Body of pancreas (tissue), 4 donors: ENCODE measurements around the gene SRBD1. TPM values are rescaled to one million over a fixed set of nuclear protein-coding genes. Genes with fewer than 3 reads are reported as not detected.

Experiments
- ATAC-seq: fragments of 150-250 bp; one replicate; pipeline ENCODE4 v1.9.1; 2016
- DNase-seq, 4 donors: peaks; one replicate each; pipeline ENCODE4 v3.0.0-alpha.2; 2019
- H3K27ac ChIP-seq, 4 donors: fragments of 200-600 bp; sonication (generic); 1 replicate in 3 of 4; 2 replicates in 1 of 4; pipeline versions ENCODE4 v1.5.1 to v1.6.1; 2016 to 2019; ENCODE audit warnings: mild to moderate bottlenecking in 1 of 4, mixed read lengths in 1 of 4, moderate library complexity in 1 of 4
- H3K27me3 ChIP-seq, 2 donors: fragments of 200-600 bp; sonication (generic); one replicate each; pipeline ENCODE4 v1.6.0; 2016; ENCODE audit warnings: mild to moderate bottlenecking in 1 of 2
- H3K36me3 ChIP-seq, 2 donors: fragments of 200-600 bp; sonication (generic); replicated peaks in 1 of 2; 2 replicates each; pipeline ENCODE4 v1.5.1; 2016; ENCODE audit warnings: low read depth in 2 of 2; ENCODE audit not compliant: insufficient read depth in 1 of 2
- H3K4me1 ChIP-seq: fragments of 200-600 bp; sonication (generic); one replicate; pipeline ENCODE4 v1.6.0; 2016
- H3K4me3 ChIP-seq, 2 donors: fragments of 200-600 bp; sonication (generic); 1 replicate in 1 of 2; 2 replicates in 1 of 2; pipeline ENCODE4 v1.5.1; 2016 to 2019
- H3K9me3 ChIP-seq, 3 donors: fragments of 200-600 bp; sonication (generic); 1 replicate in 2 of 3; 2 replicates in 1 of 3; pipeline ENCODE4 v1.5.1; 2016
- POLR2A ChIP-seq, 3 donors: fragments of 450-650 bp; IDR thresholded peaks; one replicate each; pipeline ENCODE4 v1.6.1; 2016; ENCODE audit warnings: antibody characterized with exemption in 3 of 3, mild to moderate bottlenecking in 2 of 3
- WGBS, 2 donors: methylation state at CpG; one replicate each; pipeline ENCODE4 v1.1.5; 2017; 5-methylcytosine and 5-hydroxymethylcytosine counted together
- intact Hi-C: fragments of 100-400 bp; cut with DNase I; formaldehyde crosslinking; loops from one replicate; pipeline ENCODE4 v1.15.1; 2023
- total RNA-seq, 2 donors: library from RNA; depleted of rRNA; stranded (reverse); fragments of >200 nt; gene quantifications; one replicate each; pipeline ENCODE4 v1.1.0, GENCODE V29; 2016
- TF ChIP-seq, protein P1 (sequence below), 7 experiments: fragments of 450-650 bp in 4 of 7; fragments of 200-600 bp in 3 of 7; sonication (generic) in 3 of 7; IDR thresholded peaks; one replicate each; pipeline ENCODE4 v1.5.1; 2016 to 2019; ENCODE audit warnings: antibody characterized with exemption in 7 of 7

The SRBD1 gene
- total RNA-seq, 2 donors from 2014 or later: 14.8 to 21.4 TPM

DNA sequence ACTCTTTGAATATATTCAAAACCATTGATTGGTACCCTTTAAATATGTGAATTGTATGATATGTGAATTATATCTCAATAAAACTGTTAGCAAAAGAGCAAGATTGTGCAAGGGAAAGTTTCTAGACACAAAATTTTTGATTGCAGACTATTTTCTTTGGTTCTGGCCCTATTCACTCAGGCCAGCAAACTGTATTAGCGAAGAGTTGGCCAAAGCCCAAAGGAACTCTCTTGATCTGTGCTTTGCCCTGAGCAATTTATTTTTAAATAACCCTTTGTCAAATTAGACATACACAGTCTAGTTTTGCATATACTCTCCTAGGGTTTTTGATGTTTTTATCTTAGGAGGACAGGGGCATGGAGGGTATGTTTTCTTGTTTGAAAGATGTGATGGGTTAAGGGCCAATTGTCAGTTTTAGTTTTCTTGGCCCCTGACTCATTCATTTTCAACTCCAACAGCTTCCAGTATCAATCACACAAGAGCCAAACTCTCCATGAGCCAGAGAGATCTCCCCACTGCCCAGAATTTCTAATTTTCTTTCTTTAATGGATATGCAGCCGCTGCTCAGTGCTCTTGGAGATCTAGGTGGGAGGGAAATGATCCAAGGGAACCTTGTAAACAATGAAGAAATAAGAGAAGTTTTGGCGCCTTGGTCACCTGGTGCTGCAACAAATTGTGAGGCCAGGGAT is 231.5 kb downstream of the SRBD1 start:
- intact Hi-C loops: no loop called here
- no peaks in the 10 kb centered on the region for H3K27me3 ChIP-seq
- H3K9me3 ChIP-seq: no peaks in the 10 kb centered on the region
- H3K36me3 ChIP-seq: no peaks in the 10 kb centered on the region
- DNase-seq: no peak
- H3K27ac ChIP-seq: no peak overlapping the region
- ATAC-seq: no peak
- TF ChIP-seq, protein P1, sequence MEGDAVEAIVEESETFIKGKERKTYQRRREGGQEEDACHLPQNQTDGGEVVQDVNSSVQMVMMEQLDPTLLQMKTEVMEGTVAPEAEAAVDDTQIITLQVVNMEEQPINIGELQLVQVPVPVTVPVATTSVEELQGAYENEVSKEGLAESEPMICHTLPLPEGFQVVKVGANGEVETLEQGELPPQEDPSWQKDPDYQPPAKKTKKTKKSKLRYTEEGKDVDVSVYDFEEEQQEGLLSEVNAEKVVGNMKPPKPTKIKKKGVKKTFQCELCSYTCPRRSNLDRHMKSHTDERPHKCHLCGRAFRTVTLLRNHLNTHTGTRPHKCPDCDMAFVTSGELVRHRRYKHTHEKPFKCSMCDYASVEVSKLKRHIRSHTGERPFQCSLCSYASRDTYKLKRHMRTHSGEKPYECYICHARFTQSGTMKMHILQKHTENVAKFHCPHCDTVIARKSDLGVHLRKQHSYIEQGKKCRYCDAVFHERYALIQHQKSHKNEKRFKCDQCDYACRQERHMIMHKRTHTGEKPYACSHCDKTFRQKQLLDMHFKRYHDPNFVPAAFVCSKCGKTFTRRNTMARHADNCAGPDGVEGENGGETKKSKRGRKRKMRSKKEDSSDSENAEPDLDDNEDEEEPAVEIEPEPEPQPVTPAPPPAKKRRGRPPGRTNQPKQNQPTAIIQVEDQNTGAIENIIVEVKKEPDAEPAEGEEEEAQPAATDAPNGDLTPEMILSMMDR (IDR thresholded peaks at IDR 0.05): no peak
- TF ChIP-seq POLR2A (IDR thresholded peaks at IDR 0.05): no peak
- H3K4me3 ChIP-seq: no peak overlapping the region
- WGBS, 2 donors: 90 to 93% methylated on average over 3 of the region's 3 CpGs
- H3K4me1 ChIP-seq: peaks cover 7% of the 10 kb centered on the region

- Histone ChIP-seq H3K4me1 (peaks cover 13% of the 10 kb centered on the region), H3K4me3 (no peak overlapping the region), H3K9me3 (no peaks in the 10 kb centered on the region), H3K27ac (no peak overlapping the region), H3K27me3 (no peaks in the 10 kb centered on the region), H3K36me3 (no peaks in the 10 kb centered on the region)
- intact Hi-C loops: no loop called here
- 52 to 53% methylated on average over 2 of the region's 2 CpGs for WGBS, 2 donors
- DNase-seq (no peak), ATAC-seq (no peak)
- TF ChIP-seq, protein P1 (IDR thresholded peaks at IDR 0.05): no peak
- TF ChIP-seq POLR2A (IDR thresholded peaks at IDR 0.05): no peak
Measured at GRCh38 chr2:45373534-45373933, 237.5 kb downstream of the SRBD1 start.

GRCh38 chr2:45370369-45370768 is 240.7 kb downstream of the SRBD1 start:
- WGBS, 2 donors: 55 to 56% methylated on average over 2 of the region's 2 CpGs
- ATAC-seq (no peak), DNase-seq (no peak)
- Histone ChIP-seq H3K27me3 (no peaks in the 10 kb centered on the region), H3K36me3 (no peaks in the 10 kb centered on the region), H3K9me3 (no peaks in the 10 kb centered on the region), H3K4me1 (peaks cover 13% of the 10 kb centered on the region), H3K27ac (no peak overlapping the region), H3K4me3 (no peak overlapping the region)
- intact Hi-C loops: no loop called here
- TF ChIP-seq, protein P1 (IDR thresholded peaks at IDR 0.05): no peak
- no peak for TF ChIP-seq POLR2A (IDR thresholded peaks at IDR 0.05)

DNA sequence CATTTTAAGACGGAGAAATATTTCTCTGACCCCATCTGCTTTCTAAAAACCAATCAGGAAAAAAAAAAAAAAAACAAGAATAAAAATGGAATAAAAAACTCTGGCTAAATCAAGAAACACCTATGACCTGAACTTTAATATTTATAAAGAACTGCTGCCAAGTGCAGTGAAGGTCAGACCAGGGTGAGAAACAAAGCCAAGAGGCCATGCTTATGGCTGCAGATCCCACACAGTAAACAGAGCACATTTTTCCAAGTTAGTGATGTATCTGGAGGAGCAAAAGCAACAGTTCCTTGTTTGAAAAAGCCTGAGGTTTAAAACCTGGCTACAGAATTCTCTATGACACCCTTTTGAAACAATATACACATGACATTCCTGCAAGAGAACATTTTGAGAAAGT is 242.3 kb downstream of the SRBD1 start:
- peak overlapping the region in 1 of 4 donors; percentile 37 for H3K27ac ChIP-seq
- DNase-seq (peak; percentile 27 to 55 (median 42)), ATAC-seq (peak; percentile 68)
- intact Hi-C loops: no loop called here
- H3K4me3 ChIP-seq: no peak overlapping the region
- WGBS, 2 donors: 44 to 47% methylated on average over 1 of the region's 1 CpG
- no peaks in the 10 kb centered on the region for H3K27me3 ChIP-seq
- no peaks in the 10 kb centered on the region for H3K36me3 ChIP-seq
- peaks cover 11% of the 10 kb centered on the region for H3K4me1 ChIP-seq
- no peak for TF ChIP-seq POLR2A (IDR thresholded peaks at IDR 0.05)
- TF ChIP-seq, protein P1 (IDR thresholded peaks at IDR 0.05): peak in 1 of 7 experiments; percentile 7
- H3K9me3 ChIP-seq: no peaks in the 10 kb centered on the region

DNA sequence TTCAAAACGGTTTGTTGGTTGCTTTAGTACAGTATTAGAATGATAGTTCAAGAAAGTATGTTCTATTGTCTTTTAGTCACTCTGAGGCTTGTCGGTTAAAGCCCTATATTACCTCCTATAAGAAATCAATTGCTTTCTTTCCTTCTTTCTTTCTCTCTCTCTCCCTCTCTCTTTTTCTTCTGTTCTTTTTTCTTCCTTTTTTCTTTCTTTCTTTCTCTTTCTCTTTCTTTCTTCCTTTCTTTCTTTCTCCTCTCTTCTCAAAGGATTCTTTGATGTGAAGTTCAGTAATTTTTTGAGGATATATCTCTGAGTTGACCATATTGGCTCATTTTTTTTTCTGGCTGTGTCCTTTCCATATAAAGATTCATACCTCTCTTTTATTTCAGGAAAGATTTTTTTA is 249.4 kb downstream of the SRBD1 start:
- Histone ChIP-seq H3K36me3 (no peaks in the 10 kb centered on the region), H3K4me3 (no peak overlapping the region), H3K27ac (no peak overlapping the region), H3K4me1 (peaks cover 6% of the 10 kb centered on the region), H3K27me3 (no peaks in the 10 kb centered on the region), H3K9me3 (no peaks in the 10 kb centered on the region)
- ATAC-seq: no peak
- no peak for DNase-seq
- no peak for TF ChIP-seq POLR2A (IDR thresholded peaks at IDR 0.05)
- TF ChIP-seq, protein P1 (IDR thresholded peaks at IDR 0.05): no peak
- intact Hi-C loops: no loop called here
- WGBS, 2 donors: 41 to 52% methylated on average over 2 of the region's 2 CpGs
